Vagina (tissue), 2 donors: ENCODE measurements around the gene TRIO. TPM values are rescaled to one million over a fixed set of nuclear protein-coding genes. Genes with fewer than 3 reads are reported as not detected.

ENCODE experiments used
- DNase-seq, 2 donors: peaks; one replicate each; pipeline ENCODE4 v3.0.0-alpha.2; 2017; ENCODE audit errors: extremely low spot score in 2 of 2
- H3K27ac ChIP-seq: fragments of 200-600 bp; sonication (generic); one replicate; pipeline ENCODE4 v1.5.1; 2019
- H3K27me3 ChIP-seq: fragments of 200-600 bp; sonication (generic); one replicate; pipeline ENCODE4 v1.5.1; 2019
- H3K36me3 ChIP-seq, 2 donors: fragments of 200-600 bp; sonication (generic); one replicate each; pipeline ENCODE4 v1.5.1; 2017 to 2019
- H3K4me1 ChIP-seq: fragments of 200-600 bp; sonication (generic); one replicate; pipeline ENCODE4 v1.5.1; 2019
- H3K4me3 ChIP-seq, 2 donors: fragments of 200-600 bp; sonication (generic); 1 replicate in 1 of 2; 2 replicates in 1 of 2; pipeline ENCODE4 v1.5.1; 2016 to 2019
- H3K9me3 ChIP-seq: fragments of 200-600 bp; sonication (generic); one replicate; pipeline ENCODE4 v1.5.1; 2019
- POLR2A ChIP-seq, 2 donors: fragments of 450-650 bp; IDR thresholded peaks; one replicate each; pipeline ENCODE4 v1.6.1; 2017; ENCODE audit warnings: antibody characterized with exemption in 2 of 2, mild to moderate bottlenecking in 2 of 2, moderate library complexity in 2 of 2
- POLR2AphosphoS5 ChIP-seq, 2 donors: sonication (generic); formaldehyde crosslinking; IDR thresholded peaks; one replicate each; pipeline ENCODE4 v1.9.0; 2017; ENCODE audit warnings: antibody characterized with exemption in 2 of 2, mild to moderate bottlenecking in 2 of 2, low read depth in 1 of 2; ENCODE audit not compliant: insufficient read depth in 1 of 2
- intact Hi-C: fragments of 100-400 bp; cut with DNase I; formaldehyde crosslinking; loops from one replicate; pipeline ENCODE4 v1.15.1; 2023
- total RNA-seq: library from RNA; depleted of rRNA; stranded (reverse); fragments of >200 nt; gene quantifications from one replicate; pipeline ENCODE4 v1.2.3, GENCODE V29; 2016
- TF ChIP-seq, protein P1 (sequence below), 3 experiments: fragments of 450-650 bp in 2 of 3; fragments of 200-600 bp in 1 of 3; sonication (generic) in 1 of 3; IDR thresholded peaks; one replicate each; pipeline ENCODE4 v1.5.1; 2017 to 2019; ENCODE audit warnings: antibody characterized with exemption in 3 of 3, mild to moderate bottlenecking in 2 of 3, moderate library complexity in 2 of 3

Gene TRIO
- total RNA-seq, 1 donor from 2014 or later: 142 TPM

DNA sequence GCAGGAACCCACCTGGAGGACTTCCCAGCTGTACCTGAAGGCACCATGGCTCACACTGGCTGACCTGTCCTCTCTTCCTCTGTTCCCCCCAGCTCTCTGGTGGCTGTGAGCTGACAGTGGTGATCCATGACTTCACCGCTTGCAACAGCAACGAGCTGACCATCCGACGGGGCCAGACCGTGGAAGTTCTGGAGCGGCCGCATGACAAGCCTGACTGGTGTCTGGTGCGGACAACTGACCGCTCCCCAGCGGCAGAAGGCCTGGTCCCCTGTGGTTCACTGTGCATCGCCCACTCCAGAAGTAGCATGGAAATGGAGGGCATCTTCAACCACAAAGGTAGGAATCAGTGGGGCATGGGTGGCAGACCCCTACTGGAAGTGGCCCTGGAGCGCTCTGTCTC, 276.5 kb downstream of the TRIO start:
- no peaks in the 10 kb centered on the region for H3K9me3 ChIP-seq
- H3K27ac ChIP-seq: no peak overlapping the region
- no peak overlapping the region for H3K4me3 ChIP-seq
- intact Hi-C loops: no loop called here
- no peak for DNase-seq
- H3K36me3 ChIP-seq: peaks cover 0 to 7% of the 10 kb centered on the region in 2 donors
- no peaks in the 10 kb centered on the region for H3K27me3 ChIP-seq
- no peak for TF ChIP-seq POLR2A (IDR thresholded peaks at IDR 0.05)
- TF ChIP-seq, protein P1, sequence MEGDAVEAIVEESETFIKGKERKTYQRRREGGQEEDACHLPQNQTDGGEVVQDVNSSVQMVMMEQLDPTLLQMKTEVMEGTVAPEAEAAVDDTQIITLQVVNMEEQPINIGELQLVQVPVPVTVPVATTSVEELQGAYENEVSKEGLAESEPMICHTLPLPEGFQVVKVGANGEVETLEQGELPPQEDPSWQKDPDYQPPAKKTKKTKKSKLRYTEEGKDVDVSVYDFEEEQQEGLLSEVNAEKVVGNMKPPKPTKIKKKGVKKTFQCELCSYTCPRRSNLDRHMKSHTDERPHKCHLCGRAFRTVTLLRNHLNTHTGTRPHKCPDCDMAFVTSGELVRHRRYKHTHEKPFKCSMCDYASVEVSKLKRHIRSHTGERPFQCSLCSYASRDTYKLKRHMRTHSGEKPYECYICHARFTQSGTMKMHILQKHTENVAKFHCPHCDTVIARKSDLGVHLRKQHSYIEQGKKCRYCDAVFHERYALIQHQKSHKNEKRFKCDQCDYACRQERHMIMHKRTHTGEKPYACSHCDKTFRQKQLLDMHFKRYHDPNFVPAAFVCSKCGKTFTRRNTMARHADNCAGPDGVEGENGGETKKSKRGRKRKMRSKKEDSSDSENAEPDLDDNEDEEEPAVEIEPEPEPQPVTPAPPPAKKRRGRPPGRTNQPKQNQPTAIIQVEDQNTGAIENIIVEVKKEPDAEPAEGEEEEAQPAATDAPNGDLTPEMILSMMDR (IDR thresholded peaks at IDR 0.05): no peak
- TF ChIP-seq POLR2AphosphoS5 (IDR thresholded peaks at IDR 0.05; ENCODE audit: insufficient read depth in 1 of 2, low read depth in 1 of 2): no peak
- H3K4me1 ChIP-seq: peaks cover 40% of the 10 kb centered on the region

DNA sequence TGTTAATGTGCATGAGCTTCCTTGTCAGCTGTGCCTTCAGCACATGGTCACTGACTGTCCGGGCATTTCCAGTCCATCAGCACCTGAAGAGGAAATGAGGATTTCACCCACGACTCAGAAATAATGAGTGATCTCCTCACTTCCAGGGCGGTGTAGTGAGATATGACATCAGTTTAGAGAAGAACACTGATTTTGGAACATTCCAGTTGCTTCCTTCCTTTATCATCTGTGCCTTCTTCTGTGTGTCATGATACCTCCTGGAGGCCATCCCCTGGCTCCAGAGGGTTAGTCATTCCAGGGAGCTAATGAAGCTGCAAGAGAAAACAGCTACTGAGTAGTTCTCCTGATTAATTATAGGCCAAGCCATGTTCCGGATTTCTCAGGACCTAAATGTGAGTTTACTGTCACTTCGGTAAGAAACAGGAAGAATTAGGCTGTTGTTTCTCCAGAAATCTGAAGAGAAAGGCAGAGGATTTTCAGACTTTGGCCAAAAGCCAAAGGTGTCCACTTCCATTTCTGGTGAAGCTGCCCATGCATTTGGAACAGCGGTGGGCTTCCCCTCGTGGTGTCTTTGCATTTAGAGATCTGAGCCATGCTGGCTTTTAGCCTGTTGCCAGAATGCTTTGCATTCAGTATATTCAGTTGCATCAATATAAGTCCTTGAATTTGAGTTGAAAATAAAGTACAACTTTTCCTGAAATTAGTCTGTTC, 277.1 kb downstream of the TRIO start:
- intact Hi-C loops: no loop called here
- DNase-seq: no peak
- no peaks in the 10 kb centered on the region for H3K9me3 ChIP-seq
- H3K36me3 ChIP-seq: peaks cover 0 to 7% of the 10 kb centered on the region in 2 donors
- no peaks in the 10 kb centered on the region for H3K27me3 ChIP-seq
- peaks cover 39% of the 10 kb centered on the region for H3K4me1 ChIP-seq
- H3K4me3 ChIP-seq: no peak overlapping the region
- no peak overlapping the region for H3K27ac ChIP-seq
- TF ChIP-seq POLR2A (IDR thresholded peaks at IDR 0.05): no peak
- no peak for TF ChIP-seq POLR2AphosphoS5 (IDR thresholded peaks at IDR 0.05; ENCODE audit: insufficient read depth in 1 of 2, low read depth in 1 of 2)
- TF ChIP-seq, protein P1 (IDR thresholded peaks at IDR 0.05): no peak

DNA sequence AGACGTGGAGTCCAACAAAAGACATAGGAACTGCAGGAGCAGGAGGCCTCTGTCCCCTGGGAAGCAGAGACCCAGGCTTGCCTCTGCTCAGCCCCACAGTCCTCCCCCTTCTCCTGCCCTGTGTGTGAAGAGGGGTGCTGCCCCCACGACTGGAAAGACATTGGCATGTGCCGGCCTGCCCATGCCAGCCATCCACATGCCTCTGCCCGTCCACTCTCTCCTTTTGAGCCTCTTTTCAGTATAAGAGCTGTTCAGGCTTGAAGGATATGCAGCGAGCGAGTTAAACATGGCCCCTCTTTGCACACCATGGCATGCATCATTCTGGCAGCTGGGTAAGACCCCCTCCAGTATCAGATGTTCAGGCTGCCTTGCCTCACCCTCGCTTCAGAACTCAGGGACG, 278.7 kb downstream of the TRIO start:
- Histone ChIP-seq H3K9me3 (no peaks in the 10 kb centered on the region), H3K4me3 (no peak overlapping the region), H3K4me1 (peaks cover 25% of the 10 kb centered on the region), H3K36me3 (peaks cover 0 to 10% of the 10 kb centered on the region in 2 donors), H3K27me3 (no peaks in the 10 kb centered on the region), H3K27ac (no peak overlapping the region)
- no peak for DNase-seq
- TF ChIP-seq POLR2AphosphoS5 (IDR thresholded peaks at IDR 0.05; ENCODE audit: insufficient read depth in 1 of 2, low read depth in 1 of 2) (no peak), POLR2A (IDR thresholded peaks at IDR 0.05) (no peak)
- TF ChIP-seq, protein P1 (IDR thresholded peaks at IDR 0.05): no peak
- intact Hi-C loops: no loop called here

DNA sequence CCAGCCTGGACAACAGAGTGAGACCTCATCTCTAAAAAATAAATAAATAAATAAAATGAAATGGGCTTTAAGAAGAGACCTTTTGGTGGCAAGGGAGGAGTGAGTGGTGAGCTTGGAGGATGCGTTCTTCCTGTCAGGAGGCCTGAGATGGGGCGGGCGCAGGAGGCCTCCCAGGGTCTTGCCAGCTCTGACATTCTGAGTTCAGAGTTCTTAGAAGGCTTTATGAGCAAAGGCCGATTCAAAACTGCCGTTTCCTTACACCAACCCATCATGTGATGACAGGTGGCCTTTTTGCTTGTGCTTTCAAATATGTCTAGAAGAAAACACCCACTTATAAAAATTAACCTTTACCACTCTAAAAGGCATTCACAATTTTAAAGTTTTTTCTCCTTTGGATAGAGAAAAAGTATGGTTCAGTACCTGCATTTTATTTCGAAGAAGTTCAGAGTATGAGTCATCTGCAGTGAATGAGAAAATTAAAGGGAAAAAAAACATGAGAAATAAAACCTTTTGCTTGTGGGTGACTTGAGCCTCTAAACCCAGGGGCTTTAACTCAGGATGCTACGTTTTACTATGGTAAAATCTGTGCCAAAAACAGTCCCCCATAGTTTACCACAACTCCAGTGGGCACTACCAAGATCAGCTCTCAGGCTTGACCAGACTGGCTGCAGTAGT, 281.0 kb downstream of the TRIO start:
- H3K27me3 ChIP-seq: no peaks in the 10 kb centered on the region
- peaks cover 2% of the 10 kb centered on the region for H3K4me1 ChIP-seq
- no peak for DNase-seq
- peaks cover 0 to 15% of the 10 kb centered on the region in 2 donors for H3K36me3 ChIP-seq
- intact Hi-C loops: no loop called here
- no peak overlapping the region for H3K27ac ChIP-seq
- TF ChIP-seq POLR2A (IDR thresholded peaks at IDR 0.05) (no peak), POLR2AphosphoS5 (IDR thresholded peaks at IDR 0.05; ENCODE audit: insufficient read depth in 1 of 2, low read depth in 1 of 2) (no peak)
- TF ChIP-seq, protein P1 (IDR thresholded peaks at IDR 0.05): no peak
- H3K9me3 ChIP-seq: no peaks in the 10 kb centered on the region
- H3K4me3 ChIP-seq: no peak overlapping the region

DNA sequence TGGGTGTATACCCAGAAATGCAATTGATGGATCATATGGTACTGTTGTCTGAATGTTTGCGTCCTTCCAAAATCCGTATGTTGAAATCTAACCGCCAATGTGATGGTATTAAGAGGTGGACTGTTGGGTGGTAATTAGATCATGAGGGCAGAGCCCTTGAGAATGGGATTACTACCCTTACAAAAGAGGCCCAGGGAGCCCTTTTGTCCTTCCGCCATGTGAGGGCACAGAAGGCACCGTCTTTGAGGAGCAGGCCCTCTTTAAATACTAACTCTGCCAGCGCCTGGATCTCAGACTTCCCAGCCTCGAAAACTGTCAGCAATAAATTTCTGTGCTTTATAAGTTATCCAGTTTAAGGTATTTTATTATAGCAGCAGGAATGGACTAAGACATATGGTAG, 282.4 kb downstream of the TRIO start:
- no peaks in the 10 kb centered on the region for H3K27me3 ChIP-seq
- no peak overlapping the region for H3K4me3 ChIP-seq
- H3K36me3 ChIP-seq: peaks cover 0 to 8% of the 10 kb centered on the region in 2 donors
- TF ChIP-seq, protein P1 (IDR thresholded peaks at IDR 0.05): no peak
- TF ChIP-seq POLR2A (IDR thresholded peaks at IDR 0.05) (no peak), POLR2AphosphoS5 (IDR thresholded peaks at IDR 0.05; ENCODE audit: insufficient read depth in 1 of 2, low read depth in 1 of 2) (no peak)
- no peaks in the 10 kb centered on the region for H3K4me1 ChIP-seq
- H3K9me3 ChIP-seq: no peaks in the 10 kb centered on the region
- H3K27ac ChIP-seq: no peak overlapping the region
- intact Hi-C loops: no loop called here
- DNase-seq: no peak
